H1 (cell line): ENCODE results near the gene ESCO1. TPM values are rescaled to one million over a fixed set of nuclear protein-coding genes. Genes with fewer than 3 reads are reported as not detected.
A peak's percentile ranks its signal among the peaks of the same experiment; 100 is the strongest.

ENCODE experiments used
- CBX8 ChIP-seq: fragments of 300-800, 300-1000 bp; sonication (generic); IDR thresholded peaks from 2 replicates; pipeline ENCODE4 v1.7.1; 2016; ENCODE audit warnings: low read depth, low read length, borderline replicate concordance
- CHD1 ChIP-seq: IDR thresholded peaks from 2 replicates; pipeline ENCODE4 v1.6.1; 2012; ENCODE audit warnings: low read depth, low read length, improper control_type of control experiment
- CTBP2 ChIP-seq: IDR thresholded peaks from 2 replicates; pipeline ENCODE4 v1.7.0; 2011; ENCODE audit warnings: borderline replicate concordance, mild to moderate bottlenecking, moderate library complexity, mixed read lengths, low read length; ENCODE audit not compliant: insufficient read depth, insufficient read length
- EZH2 ChIP-seq: fragments of 200-600 bp; sonication (generic); IDR thresholded peaks from 2 replicates; pipeline ENCODE4 v1.7.1; 2012; ENCODE audit warnings: low read depth, mild to moderate bottlenecking, moderate library complexity, low read length, inconsistent platforms; ENCODE audit not compliant: severe bottlenecking
- KDM1A ChIP-seq: fragments of 200-600, 300-600 bp; sonication (generic); IDR thresholded peaks from 2 replicates; pipeline ENCODE4 v1.7.1; 2016; ENCODE audit warnings: mild to moderate bottlenecking, low read length, borderline replicate concordance
- KDM5A ChIP-seq: fragments of 200-600 bp; IDR thresholded peaks from 2 replicates; pipeline ENCODE4 v1.7.1; 2012; ENCODE audit warnings: mild to moderate bottlenecking, low read length, inconsistent platforms, mixed read lengths
- MAFK ChIP-seq: IDR thresholded peaks from 2 replicates; pipeline ENCODE4 v1.6.1; 2012; ENCODE audit warnings: low read depth, mild to moderate bottlenecking, improper control_type of control experiment, low read length
- NANOG ChIP-seq: IDR thresholded peaks from 2 replicates; pipeline ENCODE4 v1.6.1; 2011; ENCODE audit warnings: low read length, low read depth, mild to moderate bottlenecking, inconsistent platforms; ENCODE audit not compliant: insufficient read depth, poor library complexity, severe bottlenecking
- NRF1 ChIP-seq: IDR thresholded peaks from 2 replicates; pipeline ENCODE4 v1.6.1; 2011; ENCODE audit warnings: mild to moderate bottlenecking, low read depth, low read length, improper control_type of control experiment
- POLR2AphosphoS5 ChIP-seq: IDR thresholded peaks from 2 replicates; pipeline ENCODE4 v1.6.1; 2011; ENCODE audit warnings: low read depth, low read length
- RAD21 ChIP-seq, 2 experiments: IDR thresholded peaks in 1 of 2; conservative IDR thresholded peaks in 1 of 2; 2 replicates each; pipeline ENCODE4 v1.6.1; 2011; ENCODE audit warnings: low read depth in 2 of 2, low read length in 2 of 2, improper control_type of control experiment in 1 of 2, inconsistent platforms in 1 of 2, mild to moderate bottlenecking in 1 of 2, moderate library complexity in 1 of 2
- RBBP5 ChIP-seq: IDR thresholded peaks from 2 replicates; pipeline ENCODE4 v1.7.1; 2012; ENCODE audit warnings: low read depth, mild to moderate bottlenecking, inconsistent platforms, low read length, moderate library complexity, borderline replicate concordance
- RFX5 ChIP-seq: IDR thresholded peaks from 2 replicates; pipeline ENCODE4 v1.6.1; 2011; ENCODE audit warnings: low read depth, low read length, improper control_type of control experiment, borderline replicate concordance
- SAP30 ChIP-seq: fragments of 300-600 bp; sonication (generic); IDR thresholded peaks from 2 replicates; pipeline ENCODE4 v1.7.1; 2012; ENCODE audit warnings: low read length, moderate library complexity, mild to moderate bottlenecking, inconsistent platforms; ENCODE audit not compliant: insufficient read depth, insufficient replicate concordance
- SIRT6 ChIP-seq: IDR thresholded peaks from one replicate; pipeline ENCODE4 v1.7.1; 2012; ENCODE audit warnings: low read length, inconsistent platforms
- SP2 ChIP-seq: IDR thresholded peaks from 2 replicates; pipeline ENCODE4 v1.6.1; 2012; ENCODE audit warnings: mild to moderate bottlenecking, low read length, inconsistent platforms
- SP4 ChIP-seq: IDR thresholded peaks from 2 replicates; pipeline ENCODE4 v1.6.1; 2012; ENCODE audit warnings: low read length, inconsistent platforms
- TBP ChIP-seq: IDR thresholded peaks from 2 replicates; pipeline ENCODE4 v1.6.1; 2011; ENCODE audit warnings: low read depth, low read length, improper control_type of control experiment
- YY1 ChIP-seq: IDR thresholded peaks from 2 replicates; pipeline ENCODE4 v1.6.1; 2011; ENCODE audit warnings: low read depth, mild to moderate bottlenecking, low read length
- ZNF274 ChIP-seq: IDR thresholded peaks from 2 replicates; pipeline ENCODE4 v1.7.0; 2012; ENCODE audit warnings: low read length, borderline replicate concordance; ENCODE audit errors: extremely low read depth
- polyA plus RNA-seq, 7 experiments: library from polyadenylated mRNA; depleted of rRNA in 3 of 7; stranded (reverse) in 5 of 7; unstranded in 2 of 7; fragments of >200 nt in 5 of 7; fragments of 200-250 nt in 2 of 7; gene quantifications; 1 replicate in 5 of 7; 2 replicates in 1 of 7; 4 replicates in 1 of 7; pipeline versions ENCODE4 v1.2.1 to v1.2.3, GENCODE V29; 2011 to 2013; ENCODE audit warnings: missing spikeins in 2 of 7, mixed read lengths in 2 of 7
- total RNA-seq: library from RNA; stranded (reverse); fragmentation: NEBNext Ultra II Directional; extraction: Animal tissue kit (Norgen Biotek cat#: 25700); gene quantifications from 2 replicates; pipeline ENCODE4 v1.2.1, GENCODE V29; 2021
- TF ChIP-seq, protein P1 (sequence below): IDR thresholded peaks from 2 replicates; pipeline ENCODE4 v1.6.1; 2012; ENCODE audit warnings: inconsistent platforms
- TF ChIP-seq, protein P2 (sequence below): IDR thresholded peaks from 2 replicates; pipeline ENCODE4 v1.6.1; 2011; ENCODE audit warnings: low read length, improper control_type of control experiment

Gene ESCO1
- total and polyA plus RNA-seq, 2 of the 8 experiments (the other 6 are each of a cell fraction or from before 2014, with no cell fraction given): 5.8 to 48.3 TPM

- TF ChIP-seq, protein P1, sequence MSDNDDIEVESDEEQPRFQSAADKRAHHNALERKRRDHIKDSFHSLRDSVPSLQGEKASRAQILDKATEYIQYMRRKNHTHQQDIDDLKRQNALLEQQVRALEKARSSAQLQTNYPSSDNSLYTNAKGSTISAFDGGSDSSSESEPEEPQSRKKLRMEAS: peak; percentile 72
- no peak for TF ChIP-seq CHD1
- TF ChIP-seq CBX8: no peak
- no peak for TF ChIP-seq ZNF274
- peak; percentile 86 for TF ChIP-seq RFX5
- TF ChIP-seq NRF1: peak; percentile 73
- no peak for TF ChIP-seq NANOG
- TF ChIP-seq SP4: no peak
- peak; percentile 94 for TF ChIP-seq YY1
- no peak for TF ChIP-seq SP2
- TF ChIP-seq, protein P2, sequence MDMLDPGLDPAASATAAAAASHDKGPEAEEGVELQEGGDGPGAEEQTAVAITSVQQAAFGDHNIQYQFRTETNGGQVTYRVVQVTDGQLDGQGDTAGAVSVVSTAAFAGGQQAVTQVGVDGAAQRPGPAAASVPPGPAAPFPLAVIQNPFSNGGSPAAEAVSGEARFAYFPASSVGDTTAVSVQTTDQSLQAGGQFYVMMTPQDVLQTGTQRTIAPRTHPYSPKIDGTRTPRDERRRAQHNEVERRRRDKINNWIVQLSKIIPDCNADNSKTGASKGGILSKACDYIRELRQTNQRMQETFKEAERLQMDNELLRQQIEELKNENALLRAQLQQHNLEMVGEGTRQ: peak; percentile 10; the same call in 1 of the 2 replicates
- peak; percentile 20 to 29; a peak in 2 of 4 replicates for TF ChIP-seq RAD21 (IDR thresholded peaks at IDR 0.05 in 1 of 2, conservative IDR thresholded peaks at IDR 0.05 in 1 of 2; ENCODE audit: low read depth in 2 of 2, low read length in 2 of 2)
- no peak for TF ChIP-seq SIRT6
- peak; percentile 68 for TF ChIP-seq POLR2AphosphoS5
- TF ChIP-seq MAFK: no peak
- TF ChIP-seq SAP30: peak; percentile 85
- no peak for TF ChIP-seq EZH2
- TF ChIP-seq CTBP2: no peak
- no peak for TF ChIP-seq KDM5A
- TF ChIP-seq RBBP5: peak; percentile 91
- no peak for TF ChIP-seq KDM1A
- peak; percentile 75; the same call in 1 of the 2 replicates for TF ChIP-seq TBP
Measured at GRCh38 chr18:21600526-21601410, at the start of gene ESCO1 (continued).
